GM19397 (cell line): ENCODE results near the gene TMEM87A.

ENCODE experiments used
- ATAC-seq: cut with Tn5 transposase; IDR thresholded peaks from one replicate; pipeline ENCODE4 v1.9.1; 2021; ENCODE audit warnings: mild to moderate bottlenecking, moderate library complexity; ENCODE audit not compliant: unreplicated experiment

The TMEM87A gene

GRCh38 chr15:42166225-42166940 is 106.8 kb downstream of the TMEM87A start:
- ATAC-seq, result no peak

- no peak for ATAC-seq
Observed at GRCh38 chr15:42165106-42165505, 108.1 kb downstream of the TMEM87A start.

- no peak for ATAC-seq
Observed at GRCh38 chr15:42163947-42164550, 109.2 kb downstream of the TMEM87A start.

- no peak for ATAC-seq
Observed at GRCh38 chr15:42163291-42163690, 109.9 kb downstream of the TMEM87A start.
